Tibial nerve (tissue), 4 donors: ENCODE data around the gene COQ2. TPM values are rescaled to one million over a fixed set of nuclear protein-coding genes. Genes with fewer than 3 reads are reported as not detected.

Experiments
- DNase-seq, 2 donors: peaks; one replicate each; pipeline ENCODE4 v3.0.0-alpha.2; 2019; ENCODE audit warnings: low spot score in 2 of 2
- H3K27ac ChIP-seq, 4 donors: fragments of 200-600 bp; sonication (generic) in 3 of 4; one replicate each; pipeline ENCODE4 v1.5.1; 2017 to 2019; ENCODE audit warnings: mild to moderate bottlenecking in 1 of 4
- H3K27me3 ChIP-seq, 2 donors: fragments of 200-600 bp; sonication (generic) in 1 of 2; one replicate each; pipeline versions ENCODE4 v1.5.1 to v1.6.0; 2017 to 2019
- H3K36me3 ChIP-seq, 3 donors: fragments of 200-600 bp; sonication (generic); one replicate each; pipeline ENCODE4 v1.5.1; 2018 to 2019
- H3K4me1 ChIP-seq, 4 donors: fragments of 200-600 bp; sonication (generic) in 3 of 4; one replicate each; pipeline ENCODE4 v1.5.1; 2017 to 2019
- H3K4me3 ChIP-seq, 4 donors: fragments of 200-600 bp; sonication (generic) in 3 of 4; one replicate each; pipeline ENCODE4 v1.5.1; 2017 to 2019; ENCODE audit warnings: mild to moderate bottlenecking in 1 of 4, moderate library complexity in 1 of 4
- H3K9me3 ChIP-seq, 4 donors: fragments of 200-600 bp; sonication (generic) in 3 of 4; one replicate each; pipeline ENCODE4 v1.5.1; 2017 to 2019
- CTCF ChIP-seq, 5 experiments: fragments of 200-600 bp in 3 of 5; fragments of 450-650 bp in 2 of 5; sonication (generic) in 3 of 5; IDR thresholded peaks; one replicate each; pipeline ENCODE4 v1.5.1; 2016 to 2019; ENCODE audit warnings: antibody characterized with exemption in 5 of 5, mild to moderate bottlenecking in 3 of 5, moderate library complexity in 2 of 5
- EP300 ChIP-seq, 2 donors: sonication (generic); formaldehyde crosslinking; IDR thresholded peaks; one replicate each; pipeline ENCODE4 v1.6.1; 2017; ENCODE audit warnings: antibody characterized with exemption in 2 of 2, mild to moderate bottlenecking in 1 of 2
- POLR2A ChIP-seq, 2 donors: fragments of 450-650 bp; IDR thresholded peaks; one replicate each; pipeline ENCODE4 v1.6.1; 2017; ENCODE audit warnings: antibody characterized with exemption in 2 of 2, mild to moderate bottlenecking in 2 of 2, moderate library complexity in 2 of 2
- WGBS, 2 donors: methylation state at CpG; one replicate each; pipeline ENCODE4 v1.1.5; 2018; 5-methylcytosine and 5-hydroxymethylcytosine counted together
- total RNA-seq, 4 donors: library from RNA; depleted of rRNA; stranded (reverse); fragments of >200 nt; gene quantifications; one replicate each; pipeline ENCODE4 v1.1.0, GENCODE V29; 2016

Gene COQ2
- total RNA-seq, 4 donors from 2014 or later = 9.2 to 17.7 (median 11.6) TPM

- no peak for DNase-seq
- TF ChIP-seq EP300 (IDR thresholded peaks at IDR 0.05) = no peak
- no peak for TF ChIP-seq POLR2A (IDR thresholded peaks at IDR 0.05)
- no peak for TF ChIP-seq CTCF (IDR thresholded peaks at IDR 0.05)
- Histone ChIP-seq H3K4me1 (peaks cover 0 to 31% (median 6%) of the 10 kb centered on the region in 4 donors), H3K4me3 (no peak overlapping the region), H3K36me3 (no peaks in the 10 kb centered on the region), H3K9me3 (no peaks in the 10 kb centered on the region), H3K27me3 (no peaks in the 10 kb centered on the region), H3K27ac (peak overlapping the region in 2 of 4 donors; percentile 0 to 36)
- 66 to 75% methylated on average over 7 of the region's 7 CpGs for WGBS, 2 donors
Measured at GRCh38 chr4:83257811-83258210, 26.8 kb downstream of the COQ2 start.

GRCh38 chr4:83255584-83255983 lies 29.0 kb downstream of the COQ2 start:
- TF ChIP-seq CTCF (IDR thresholded peaks at IDR 0.05) (no peak), POLR2A (IDR thresholded peaks at IDR 0.05) (no peak), EP300 (IDR thresholded peaks at IDR 0.05) (no peak)
- H3K27ac ChIP-seq = peak overlapping the region in 2 of 4 donors; percentile 48 to 73
- no peaks in the 10 kb centered on the region for H3K36me3 ChIP-seq
- WGBS, 2 donors = 15 to 23% methylated on average over 1 of the region's 1 CpG
- H3K4me3 ChIP-seq = no peak overlapping the region
- no peak for DNase-seq
- H3K27me3 ChIP-seq = no peaks in the 10 kb centered on the region
- H3K9me3 ChIP-seq = no peaks in the 10 kb centered on the region
- H3K4me1 ChIP-seq = peaks cover 0 to 31% (median 6%) of the 10 kb centered on the region in 4 donors

GRCh38 chr4:83252782-83253405 lies 31.7 kb downstream of the COQ2 start:
- H3K27ac ChIP-seq = no peak overlapping the region
- DNase-seq = peak in 1 of 2 donors; percentile 65
- 30 to 38% methylated on average over 7 of the region's 7 CpGs for WGBS, 2 donors

GRCh38 chr4:83251447-83251830 lies 33.2 kb downstream of the COQ2 start:
- DNase-seq = no peak
- Histone ChIP-seq H3K4me3 (no peak overlapping the region), H3K27ac (no peak overlapping the region), H3K27me3 (no peaks in the 10 kb centered on the region), H3K9me3 (no peaks in the 10 kb centered on the region), H3K4me1 (peaks cover 0 to 14% (median 6%) of the 10 kb centered on the region in 4 donors), H3K36me3 (no peaks in the 10 kb centered on the region)
- no peak for TF ChIP-seq POLR2A (IDR thresholded peaks at IDR 0.05)
- TF ChIP-seq CTCF (IDR thresholded peaks at IDR 0.05) = no peak
- TF ChIP-seq EP300 (IDR thresholded peaks at IDR 0.05) = no peak
- WGBS, 2 donors = 18 to 40% methylated on average over 2 of the region's 2 CpGs

More at GRCh38 chr4:83252782-83253405, 31.7 kb downstream of the COQ2 start:
- TF ChIP-seq CTCF (IDR thresholded peaks at IDR 0.05) (peak; percentile 21 to 63 (median 44)), POLR2A (IDR thresholded peaks at IDR 0.05) (no peak), EP300 (IDR thresholded peaks at IDR 0.05) (no peak)
- H3K36me3 ChIP-seq = no peaks in the 10 kb centered on the region
- no peaks in the 10 kb centered on the region for H3K9me3 ChIP-seq
- no peak overlapping the region for H3K4me3 ChIP-seq
- H3K4me1 ChIP-seq = peaks cover 0 to 28% (median 6%) of the 10 kb centered on the region in 4 donors
- no peaks in the 10 kb centered on the region for H3K27me3 ChIP-seq

GRCh38 chr4:83250687-83251446 lies 33.7 kb downstream of the COQ2 start:
- Histone ChIP-seq H3K9me3 (no peaks in the 10 kb centered on the region), H3K36me3 (no peaks in the 10 kb centered on the region), H3K4me3 (no peak overlapping the region), H3K27me3 (no peaks in the 10 kb centered on the region), H3K27ac (no peak overlapping the region), H3K4me1 (peaks cover 0 to 8% (median 2%) of the 10 kb centered on the region in 4 donors)
- TF ChIP-seq EP300 (IDR thresholded peaks at IDR 0.05) = no peak
- no peak for TF ChIP-seq CTCF (IDR thresholded peaks at IDR 0.05)
- TF ChIP-seq POLR2A (IDR thresholded peaks at IDR 0.05) = no peak
- DNase-seq = no peak
- WGBS, 2 donors = 55 to 79% methylated on average over 7 of the region's 7 CpGs
